ENCODE measurements around the gene KRT71.

KRT71 gene

DNA sequence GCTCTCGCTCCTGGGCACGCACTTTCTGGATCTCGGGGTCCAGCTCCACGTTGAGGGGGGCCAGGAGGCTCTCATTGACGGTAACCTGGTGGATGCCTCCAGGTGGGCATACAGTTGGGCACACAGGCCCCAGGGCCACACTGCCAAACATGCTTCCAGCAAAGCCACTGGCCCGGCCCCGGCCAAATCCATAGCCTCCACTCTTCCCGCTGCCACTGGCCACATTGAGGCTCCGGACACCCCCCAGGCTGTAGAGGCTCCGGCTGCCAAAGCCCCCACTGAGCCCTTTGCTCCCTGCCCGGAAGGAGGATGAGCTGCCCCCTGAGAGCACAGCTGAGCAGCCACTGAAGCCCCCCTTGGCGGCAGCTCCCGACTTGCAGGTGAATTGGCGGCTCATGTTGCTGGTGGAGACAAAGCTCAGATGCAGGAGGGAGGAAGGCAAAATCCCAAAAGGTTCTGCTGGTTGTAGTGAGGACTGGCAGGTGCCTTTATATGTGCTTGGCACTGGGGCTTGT, at the start of gene KRT71:
Gene KRT71 (minus strand): TSS at position 465 of the 515 bp plus-strand sequence. CDS start 68 bp downstream, at position 397.
- H3K4me2 ChIP-seq: no peak within 1 kb of the TSS
- no peaks in the 10 kb centered on the region for H3K79me2 ChIP-seq (ENCODE audit: insufficient read depth, low read depth)
- no peak within 1 kb of the TSS for H3K9ac ChIP-seq
- H2AFZ ChIP-seq (ENCODE audit: low read depth): no peak within 1 kb of the TSS
- H3K4me3 ChIP-seq (IDR thresholded peaks at IDR 0.05; ENCODE audit: insufficient read depth, low read depth, low read length): no peak within 1 kb of the TSS
- H4K20me1 ChIP-seq (ENCODE audit: insufficient read depth): no peaks in the 10 kb centered on the region
- no peaks in the 10 kb centered on the region for H3K36me3 ChIP-seq (ENCODE audit: insufficient read depth)
- TF ChIP-seq, protein P1, sequence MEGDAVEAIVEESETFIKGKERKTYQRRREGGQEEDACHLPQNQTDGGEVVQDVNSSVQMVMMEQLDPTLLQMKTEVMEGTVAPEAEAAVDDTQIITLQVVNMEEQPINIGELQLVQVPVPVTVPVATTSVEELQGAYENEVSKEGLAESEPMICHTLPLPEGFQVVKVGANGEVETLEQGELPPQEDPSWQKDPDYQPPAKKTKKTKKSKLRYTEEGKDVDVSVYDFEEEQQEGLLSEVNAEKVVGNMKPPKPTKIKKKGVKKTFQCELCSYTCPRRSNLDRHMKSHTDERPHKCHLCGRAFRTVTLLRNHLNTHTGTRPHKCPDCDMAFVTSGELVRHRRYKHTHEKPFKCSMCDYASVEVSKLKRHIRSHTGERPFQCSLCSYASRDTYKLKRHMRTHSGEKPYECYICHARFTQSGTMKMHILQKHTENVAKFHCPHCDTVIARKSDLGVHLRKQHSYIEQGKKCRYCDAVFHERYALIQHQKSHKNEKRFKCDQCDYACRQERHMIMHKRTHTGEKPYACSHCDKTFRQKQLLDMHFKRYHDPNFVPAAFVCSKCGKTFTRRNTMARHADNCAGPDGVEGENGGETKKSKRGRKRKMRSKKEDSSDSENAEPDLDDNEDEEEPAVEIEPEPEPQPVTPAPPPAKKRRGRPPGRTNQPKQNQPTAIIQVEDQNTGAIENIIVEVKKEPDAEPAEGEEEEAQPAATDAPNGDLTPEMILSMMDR (conservative IDR thresholded peaks at IDR 0.05; ENCODE audit: low read depth, low read length): no peak
- H3K27me3 ChIP-seq (ENCODE audit: insufficient read depth, low read depth): peaks cover 84% of the 10 kb centered on the region
- H3K27ac ChIP-seq: no peak within 1 kb of the TSS
- no peaks in the 10 kb centered on the region for H3K4me1 ChIP-seq (ENCODE audit: low read depth, poor library complexity, severe bottlenecking)

GRCh38 chr12:52602552-52602951, 49.6 kb upstream of the KRT71 start:
- H3K4me2 ChIP-seq: no peak overlapping the region
- H3K79me2 ChIP-seq (ENCODE audit: insufficient read depth, low read depth): no peaks in the 10 kb centered on the region
- H3K4me3 ChIP-seq (IDR thresholded peaks at IDR 0.05; ENCODE audit: insufficient read depth, low read depth, low read length): no peak overlapping the region
- H3K9ac ChIP-seq: no peak overlapping the region
- no peak overlapping the region for H2AFZ ChIP-seq (ENCODE audit: low read depth)
- TF ChIP-seq, protein P1 (conservative IDR thresholded peaks at IDR 0.05; ENCODE audit: low read depth, low read length): no peak
- H3K27ac ChIP-seq: no peak overlapping the region
- no peaks in the 10 kb centered on the region for H4K20me1 ChIP-seq (ENCODE audit: insufficient read depth)
- H3K4me1 ChIP-seq (ENCODE audit: low read depth, poor library complexity, severe bottlenecking): no peaks in the 10 kb centered on the region
- H3K27me3 ChIP-seq (ENCODE audit: insufficient read depth, low read depth): peaks cover 9% of the 10 kb centered on the region; the same call in 1 of the 2 replicates
- no peaks in the 10 kb centered on the region for H3K36me3 ChIP-seq (ENCODE audit: insufficient read depth)

DNA sequence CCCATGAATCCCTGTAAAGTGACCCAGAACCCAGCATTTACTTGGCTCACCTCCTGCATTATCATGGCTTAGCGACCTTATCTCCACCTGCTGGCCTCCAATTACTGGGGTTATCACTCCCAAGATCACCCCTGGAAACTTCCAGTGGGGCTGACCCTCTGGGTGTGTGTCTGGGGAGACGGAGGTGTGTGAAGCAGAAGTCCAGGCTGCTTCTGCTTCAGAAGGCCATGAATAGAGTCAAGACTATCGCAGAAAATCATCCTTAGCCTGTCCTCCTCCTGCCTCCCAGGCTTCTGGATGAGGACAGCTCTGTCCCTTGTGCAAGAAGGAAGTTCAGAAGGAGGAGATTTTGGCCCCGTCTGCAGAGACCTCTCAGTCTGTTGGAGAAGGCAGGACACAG, 48.7 kb upstream of the KRT71 start:
- H3K4me3 ChIP-seq (IDR thresholded peaks at IDR 0.05; ENCODE audit: insufficient read depth, low read depth, low read length): no peak overlapping the region

DNA sequence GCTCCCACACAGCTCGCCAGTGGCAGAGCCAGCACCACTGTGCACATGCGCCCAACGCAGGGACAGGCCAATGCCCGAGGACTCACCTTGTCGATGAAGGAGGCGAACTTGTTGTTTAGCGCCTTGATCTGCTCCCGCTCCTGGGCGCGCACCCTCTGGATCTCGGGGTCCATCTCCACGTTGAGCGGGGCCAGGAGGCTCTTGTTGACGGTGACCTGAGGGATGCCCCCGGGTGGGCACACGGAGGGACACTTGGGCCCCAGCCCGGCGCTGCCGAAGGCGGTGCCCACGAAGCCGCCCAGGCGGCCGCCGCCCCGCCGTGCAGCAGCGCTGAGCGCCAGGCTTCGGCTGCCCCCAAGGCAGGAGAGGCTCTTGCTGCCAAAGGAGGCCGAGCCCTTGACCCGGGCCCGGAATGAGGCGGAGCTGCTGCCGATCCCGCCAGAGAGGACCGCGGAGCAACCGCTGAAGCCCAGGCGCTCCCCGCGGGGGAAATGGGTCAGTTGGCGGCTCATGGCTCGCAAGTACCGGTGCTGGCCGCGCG, 48.1 kb upstream of the KRT71 start, which contains the start of gene KRT72:
Gene KRT72 (minus strand): TSS at position 523 of the 541 bp plus-strand sequence. CDS start 11 bp downstream, at position 512.
- no peaks in the 10 kb centered on the region for H3K36me3 ChIP-seq (ENCODE audit: insufficient read depth)
- H3K27me3 ChIP-seq (ENCODE audit: insufficient read depth, low read depth): peaks cover 9% of the 10 kb centered on the region; the same call in 1 of the 2 replicates
- TF ChIP-seq, protein P1 (conservative IDR thresholded peaks at IDR 0.05; ENCODE audit: low read depth, low read length): no peak
- no peak within 1 kb of the TSS for H2AFZ ChIP-seq (ENCODE audit: low read depth)
- H3K9ac ChIP-seq: no peak within 1 kb of the TSS
- H3K4me2 ChIP-seq: no peak within 1 kb of the TSS
- H3K4me3 ChIP-seq (IDR thresholded peaks at IDR 0.05; ENCODE audit: insufficient read depth, low read depth, low read length): no peak within 1 kb of the TSS
- no peak within 1 kb of the TSS for H3K27ac ChIP-seq
- no peaks in the 10 kb centered on the region for H3K79me2 ChIP-seq (ENCODE audit: insufficient read depth, low read depth)
- H4K20me1 ChIP-seq (ENCODE audit: insufficient read depth): no peaks in the 10 kb centered on the region
- H3K4me1 ChIP-seq (ENCODE audit: low read depth, poor library complexity, severe bottlenecking): no peaks in the 10 kb centered on the region

More for the DNA sequence above, 48.7 kb upstream of the KRT71 start:
- Histone ChIP-seq H3K9ac (no peak overlapping the region), H3K36me3 (ENCODE audit: insufficient read depth) (no peaks in the 10 kb centered on the region), H3K4me2 (no peak overlapping the region), H2AFZ (ENCODE audit: low read depth) (no peak overlapping the region), H3K27me3 (ENCODE audit: insufficient read depth, low read depth) (peaks cover 9% of the 10 kb centered on the region; the same call in 1 of the 2 replicates), H4K20me1 (ENCODE audit: insufficient read depth) (no peaks in the 10 kb centered on the region), H3K27ac (no peak overlapping the region), H3K4me1 (ENCODE audit: low read depth, poor library complexity, severe bottlenecking) (no peaks in the 10 kb centered on the region), H3K79me2 (ENCODE audit: insufficient read depth, low read depth) (no peaks in the 10 kb centered on the region)
- TF ChIP-seq, protein P1 (conservative IDR thresholded peaks at IDR 0.05; ENCODE audit: low read depth, low read length): no peak
